Measurements from ENCODE around the gene GHITM. TPM values are rescaled to one million over a fixed set of nuclear protein-coding genes. Genes with fewer than 3 reads are reported as not detected.
"Not testable (repeated sequence)": the region's sequence is repeated elsewhere in the genome, so short reads cannot be mapped to it uniquely, and the experiment has no call there.

The GHITM gene
- total RNA-seq, 2 donors from 2014 or later, result 242 to 490 TPM

DNA sequence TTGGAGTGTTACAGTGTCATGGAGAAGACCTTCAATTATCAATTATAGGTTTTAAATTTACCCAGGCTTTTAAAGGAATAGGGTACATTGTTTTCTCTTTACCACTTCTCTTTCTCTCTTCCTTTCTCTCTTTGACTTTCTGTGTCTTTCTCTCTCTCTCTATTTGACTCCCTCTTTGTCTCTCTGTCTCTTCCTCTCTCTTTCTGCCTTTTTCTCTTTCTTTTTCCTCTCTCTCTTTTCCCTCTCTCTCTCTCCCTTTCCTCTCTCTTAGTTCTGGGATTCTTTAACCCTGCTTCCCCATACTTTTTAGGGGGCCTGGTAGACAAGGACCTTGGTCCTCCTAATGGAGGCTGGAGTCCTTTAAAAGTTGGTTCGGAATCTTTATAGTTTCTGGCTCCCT lies 15.9 kb upstream of the GHITM start:
- no peak overlapping the region for H3K27ac ChIP-seq
- no peak for DNase-seq (ENCODE audit: low spot score)
- TF ChIP-seq, protein P1, sequence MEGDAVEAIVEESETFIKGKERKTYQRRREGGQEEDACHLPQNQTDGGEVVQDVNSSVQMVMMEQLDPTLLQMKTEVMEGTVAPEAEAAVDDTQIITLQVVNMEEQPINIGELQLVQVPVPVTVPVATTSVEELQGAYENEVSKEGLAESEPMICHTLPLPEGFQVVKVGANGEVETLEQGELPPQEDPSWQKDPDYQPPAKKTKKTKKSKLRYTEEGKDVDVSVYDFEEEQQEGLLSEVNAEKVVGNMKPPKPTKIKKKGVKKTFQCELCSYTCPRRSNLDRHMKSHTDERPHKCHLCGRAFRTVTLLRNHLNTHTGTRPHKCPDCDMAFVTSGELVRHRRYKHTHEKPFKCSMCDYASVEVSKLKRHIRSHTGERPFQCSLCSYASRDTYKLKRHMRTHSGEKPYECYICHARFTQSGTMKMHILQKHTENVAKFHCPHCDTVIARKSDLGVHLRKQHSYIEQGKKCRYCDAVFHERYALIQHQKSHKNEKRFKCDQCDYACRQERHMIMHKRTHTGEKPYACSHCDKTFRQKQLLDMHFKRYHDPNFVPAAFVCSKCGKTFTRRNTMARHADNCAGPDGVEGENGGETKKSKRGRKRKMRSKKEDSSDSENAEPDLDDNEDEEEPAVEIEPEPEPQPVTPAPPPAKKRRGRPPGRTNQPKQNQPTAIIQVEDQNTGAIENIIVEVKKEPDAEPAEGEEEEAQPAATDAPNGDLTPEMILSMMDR (IDR thresholded peaks at IDR 0.05), result no peak
- H3K36me3 ChIP-seq, result no peaks in the 10 kb centered on the region
- H3K9me3 ChIP-seq, result peaks cover 11 to 31% of the 10 kb centered on the region in 2 donors
- no peaks in the 10 kb centered on the region for H3K4me1 ChIP-seq
- H3K27me3 ChIP-seq, result no peaks in the 10 kb centered on the region
- no peak overlapping the region for H3K4me3 ChIP-seq

DNA sequence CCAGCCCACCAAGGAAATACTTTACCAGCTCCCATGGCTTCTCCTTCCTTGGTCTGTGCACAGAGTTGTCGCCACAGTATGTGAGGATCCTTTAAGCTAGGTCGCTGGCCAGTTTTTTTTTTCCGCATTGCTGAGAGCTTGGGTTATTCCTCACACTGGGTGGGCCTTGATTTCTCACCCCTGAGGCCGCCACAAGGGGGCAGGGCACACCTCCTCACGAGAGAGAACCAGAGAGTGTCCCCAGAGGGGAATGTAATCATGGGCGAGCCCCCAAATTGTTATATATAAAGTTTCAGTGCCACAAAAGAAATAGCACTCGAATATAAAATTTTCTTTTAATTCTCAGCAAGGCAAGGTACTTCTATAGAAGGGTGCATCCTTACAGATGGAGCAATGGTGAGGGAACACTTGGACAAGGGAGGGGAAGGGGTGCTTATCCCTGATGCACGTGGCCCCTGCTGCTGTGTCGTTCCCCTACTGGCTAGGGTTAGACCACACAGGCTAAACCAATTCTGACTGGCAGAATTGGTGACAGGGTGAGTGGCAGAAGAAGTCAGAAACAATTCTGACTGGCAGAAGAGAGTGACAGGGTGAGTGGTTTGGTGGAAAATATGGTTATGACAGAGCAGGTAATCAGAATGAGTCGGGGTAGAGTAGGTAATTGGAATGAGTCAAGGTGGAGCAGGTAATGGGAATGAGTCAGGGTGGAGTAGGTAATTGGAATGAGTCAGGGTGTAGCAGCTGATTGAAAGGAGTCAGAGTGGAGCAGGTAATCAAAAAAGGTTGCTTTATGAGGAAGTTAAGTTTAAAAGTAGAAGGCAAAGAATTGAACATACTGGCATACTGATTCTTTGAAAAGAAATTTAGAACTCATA lies 13.2 kb upstream of the GHITM start:
- not testable (repeated sequence) for H3K4me3 ChIP-seq; H3K4me1 ChIP-seq; H3K36me3 ChIP-seq; H3K27ac ChIP-seq; DNase-seq (ENCODE audit: low spot score); H3K27me3 ChIP-seq
- peaks cover 11 to 31% of the 10 kb centered on the region in 2 donors for H3K9me3 ChIP-seq

DNA sequence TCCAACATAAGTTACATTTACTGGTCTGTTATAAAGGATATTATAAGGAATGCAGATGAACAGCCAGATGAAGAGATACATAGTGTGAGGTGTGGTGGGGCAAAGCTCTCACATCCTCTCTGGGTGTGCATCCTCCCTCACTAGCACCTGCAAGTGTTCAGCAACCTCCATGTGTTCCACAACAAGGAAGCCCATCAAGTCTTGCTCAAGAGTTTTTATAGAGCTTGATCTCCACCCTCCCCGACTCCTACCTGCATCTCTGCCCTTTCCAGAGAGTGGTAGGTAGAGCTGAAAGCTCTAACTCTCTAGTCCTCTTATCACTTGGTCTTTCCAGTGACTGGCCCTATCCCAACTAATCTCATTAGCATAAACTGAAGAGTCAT lies 12.5 kb upstream of the GHITM start:
- TF ChIP-seq, protein P1 (IDR thresholded peaks at IDR 0.05), result no peak
- H3K27me3 ChIP-seq, result no peaks in the 10 kb centered on the region
- H3K4me1 ChIP-seq, result no peaks in the 10 kb centered on the region
- H3K4me3 ChIP-seq, result no peak overlapping the region
- no peak overlapping the region for H3K27ac ChIP-seq
- H3K9me3 ChIP-seq, result peaks cover 11 to 31% of the 10 kb centered on the region in 2 donors
- H3K36me3 ChIP-seq, result no peaks in the 10 kb centered on the region
- no peak for DNase-seq (ENCODE audit: low spot score)

DNA sequence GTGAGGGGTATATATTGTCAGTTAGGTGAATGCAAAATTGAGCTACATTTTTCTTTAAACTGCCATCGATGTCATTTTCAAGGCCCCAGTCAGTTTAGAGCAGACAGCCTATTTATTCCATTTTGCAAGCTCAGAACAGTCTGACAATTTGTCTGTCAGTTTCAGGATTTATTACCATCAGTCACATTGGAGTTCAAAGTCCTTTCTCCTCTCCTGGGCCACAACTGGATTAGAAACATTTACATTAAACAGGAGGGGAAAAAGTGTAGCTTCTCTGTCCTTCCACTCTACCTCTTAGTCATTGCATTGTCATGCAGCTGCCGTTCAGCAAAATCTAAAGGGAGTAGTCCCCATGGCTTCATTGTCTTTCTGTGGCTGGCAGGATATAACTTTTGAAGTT lies 3.5 kb upstream of the GHITM start:
- Histone ChIP-seq H3K4me3 (no peak overlapping the region), H3K9me3 (no peaks in the 10 kb centered on the region), H3K27ac (no peak overlapping the region), H3K4me1 (peaks cover 0 to 9% of the 10 kb centered on the region in 2 donors), H3K27me3 (no peaks in the 10 kb centered on the region), H3K36me3 (no peaks in the 10 kb centered on the region)
- TF ChIP-seq, protein P1 (IDR thresholded peaks at IDR 0.05), result no peak
- no peak for DNase-seq (ENCODE audit: low spot score)

DNA sequence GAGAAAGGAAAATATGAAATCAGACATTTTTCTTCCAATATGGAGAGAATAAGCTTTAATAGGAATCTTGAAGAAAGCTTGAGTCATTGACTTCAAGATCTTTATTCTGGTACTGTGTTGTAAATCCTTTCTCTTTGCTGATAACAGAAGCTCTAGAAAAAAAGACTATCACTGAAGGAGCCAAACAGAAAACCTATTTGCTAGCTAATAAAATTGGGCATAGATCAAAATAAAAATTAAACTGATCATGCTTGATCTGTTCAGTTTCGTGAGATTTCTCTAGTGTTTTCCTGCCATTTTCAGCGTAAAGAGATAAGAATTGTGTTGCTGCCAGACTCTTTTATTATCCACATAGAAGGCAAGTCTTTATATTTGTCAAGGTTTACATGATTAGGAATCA lies 1.5 kb upstream of the GHITM start:
- peaks cover 0 to 18% of the 10 kb centered on the region in 2 donors for H3K4me1 ChIP-seq
- H3K27me3 ChIP-seq, result no peaks in the 10 kb centered on the region
- H3K4me3 ChIP-seq, result no peak overlapping the region
- TF ChIP-seq, protein P1 (IDR thresholded peaks at IDR 0.05), result no peak
- peaks cover 12% of the 10 kb centered on the region for H3K36me3 ChIP-seq
- H3K9me3 ChIP-seq, result no peaks in the 10 kb centered on the region
- no peak overlapping the region for H3K27ac ChIP-seq
- no peak for DNase-seq (ENCODE audit: low spot score)

DNA sequence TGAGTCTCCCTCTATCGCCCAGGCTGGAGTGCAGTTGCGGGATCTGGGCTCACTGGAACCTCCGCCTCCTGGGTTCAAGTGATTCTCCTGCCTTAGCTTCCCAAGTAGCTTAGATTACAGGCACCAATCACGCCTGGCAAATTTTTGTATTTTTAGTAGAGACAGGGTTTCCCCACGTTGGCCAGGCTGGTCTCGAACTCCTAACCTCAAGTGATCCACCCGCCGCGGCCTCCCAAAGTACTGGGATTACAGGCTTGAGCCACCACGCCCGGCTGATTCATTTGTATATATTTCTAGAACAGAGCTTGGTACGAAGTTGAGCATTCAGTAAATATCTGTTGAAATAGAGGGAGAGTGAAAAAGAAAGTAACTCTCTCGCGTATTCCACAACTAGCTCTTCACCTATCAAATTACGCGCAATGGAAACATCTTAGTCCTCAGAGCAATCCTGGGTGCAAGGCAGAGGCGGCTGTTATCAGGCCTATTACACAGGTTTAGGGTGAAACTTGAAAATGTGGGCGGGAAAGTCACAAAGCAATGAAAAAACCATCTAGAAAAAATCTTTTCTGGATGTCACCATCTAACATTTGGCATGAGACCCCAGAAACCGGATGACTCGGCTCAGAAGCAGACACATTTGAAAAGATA lies 707 bp upstream of the GHITM start:
- Histone ChIP-seq H3K27me3 (no peaks in the 10 kb centered on the region), H3K36me3 (peaks cover 20% of the 10 kb centered on the region), H3K27ac (peak overlapping the region; percentile 98 to 99), H3K9me3 (no peaks in the 10 kb centered on the region), H3K4me3 (peak overlapping the region; percentile 99 to 100), H3K4me1 (peaks cover 0 to 18% of the 10 kb centered on the region in 2 donors)
- TF ChIP-seq, protein P1 (IDR thresholded peaks at IDR 0.05), result no peak
- DNase-seq (ENCODE audit: low spot score), result no peak

All from right atrium auricular region (tissue), 2 donors.